OCI-LY3 (cell line): ENCODE measurements around the gene PARN.

Source experiments
- H2AFZ ChIP-seq: fragments of 200-600, 300-600 bp; shearing (Covaris generic); 2 replicates; pipeline ENCODE4 v1.6.0; 2014; ENCODE audit warnings: antibody characterized with exemption, low read depth, low read length
- H3K27ac ChIP-seq: fragments of 200-600, 300-600 bp; sonication (generic); 2 replicates; pipeline ENCODE4 v1.5.1; 2014; ENCODE audit warnings: mild to moderate bottlenecking, low read length, moderate library complexity, mixed read lengths
- H3K27me3 ChIP-seq: fragments of 200-600, 300-600 bp; sonication (generic); 2 replicates; pipeline ENCODE4 v1.6.1; 2014; ENCODE audit warnings: low read depth, low read length, mixed read lengths
- H3K36me3 ChIP-seq: fragments of 200-600, 300-600 bp; sonication (generic); replicated peaks from 2 replicates; pipeline ENCODE3; 2014; ENCODE audit warnings: low read depth, low read length, mixed read lengths
- H3K4me1 ChIP-seq: fragments of 300-600, 200-600 bp; sonication (generic); 2 replicates; pipeline ENCODE4 v1.6.1; 2014; ENCODE audit warnings: low read length, mixed read lengths
- H3K4me2 ChIP-seq: fragments of 200-600, 300-600 bp; sonication (generic); 2 replicates; pipeline ENCODE4 v1.6.1; 2014; ENCODE audit warnings: low read length, mixed read lengths
- H3K4me3 ChIP-seq: fragments of 300-600, 200-600 bp; sonication (generic); 2 replicates; pipeline ENCODE4 v1.5.1; 2014; ENCODE audit warnings: antibody characterized with exemption, mild to moderate bottlenecking, low read length, moderate library complexity
- H3K79me2 ChIP-seq: fragments of 300-600, 200-600 bp; shearing (Covaris generic); 2 replicates; pipeline ENCODE4 v1.6.1; 2014; ENCODE audit warnings: mild to moderate bottlenecking, low read length, mixed read lengths
- H3K9ac ChIP-seq: fragments of 300-600, 200-600 bp; shearing (Covaris generic); 2 replicates; pipeline ENCODE4 v1.6.0; 2014; ENCODE audit warnings: mild to moderate bottlenecking, low read length, moderate library complexity
- H3K9me3 ChIP-seq: fragments of 200-600, 300-600 bp; shearing (Covaris generic); 2 replicates; pipeline ENCODE4 v1.6.1; 2014; ENCODE audit warnings: low read length, mixed read lengths; ENCODE audit not compliant: insufficient read depth
- H4K20me1 ChIP-seq: fragments of 200-600, 300-600 bp; sonication (generic); 2 replicates; pipeline ENCODE4 v1.6.1; 2016; ENCODE audit warnings: low read length, mixed read lengths; ENCODE audit not compliant: insufficient read depth
- EZH2phosphoT487 ChIP-seq: fragments of 200-600 bp; shearing (Covaris generic); IDR thresholded peaks from 2 replicates; pipeline ENCODE4 v1.6.1; 2018; ENCODE audit warnings: antibody characterized with exemption, mixed run types, low read depth
- TF ChIP-seq, protein P1 (sequence below): fragments of 200-600, 300-600 bp; sonication (generic); IDR thresholded peaks from 2 replicates; pipeline ENCODE4 v1.5.1; 2014; ENCODE audit warnings: antibody characterized with exemption, low read length, low read depth

Gene PARN

DNA sequence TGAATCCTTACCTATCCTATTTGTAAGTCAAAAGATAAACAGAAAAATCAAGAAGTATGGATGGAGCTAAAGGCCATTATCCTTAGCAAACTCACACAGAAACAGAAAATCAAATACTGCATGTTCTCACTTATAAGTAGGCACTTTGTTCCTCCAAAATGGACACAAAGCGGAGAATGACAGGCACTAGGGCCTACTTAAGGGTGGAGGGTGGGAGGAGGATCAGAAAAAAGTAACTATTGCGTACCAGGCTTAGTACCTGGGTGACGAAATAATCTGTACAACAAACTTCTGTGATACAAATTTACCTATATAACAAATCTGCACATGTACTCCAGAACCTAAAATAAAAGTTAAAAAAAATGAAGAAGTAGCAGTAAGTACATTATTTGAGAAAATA is 164.3 kb downstream of the PARN start:
- TF ChIP-seq EZH2phosphoT487: no peak
- no peaks in the 10 kb centered on the region for H3K4me1 ChIP-seq
- H3K4me3 ChIP-seq: no peak overlapping the region
- H3K27ac ChIP-seq: no peak overlapping the region
- H2AFZ ChIP-seq: no peak overlapping the region
- no peaks in the 10 kb centered on the region for H3K79me2 ChIP-seq
- H3K27me3 ChIP-seq: no peaks in the 10 kb centered on the region
- peaks cover 4% of the 10 kb centered on the region; the same call in 1 of the 2 replicates for H3K9me3 ChIP-seq
- peaks cover 14% of the 10 kb centered on the region for H3K36me3 ChIP-seq
- no peak overlapping the region for H3K9ac ChIP-seq
- no peaks in the 10 kb centered on the region for H4K20me1 ChIP-seq
- no peak overlapping the region for H3K4me2 ChIP-seq

DNA sequence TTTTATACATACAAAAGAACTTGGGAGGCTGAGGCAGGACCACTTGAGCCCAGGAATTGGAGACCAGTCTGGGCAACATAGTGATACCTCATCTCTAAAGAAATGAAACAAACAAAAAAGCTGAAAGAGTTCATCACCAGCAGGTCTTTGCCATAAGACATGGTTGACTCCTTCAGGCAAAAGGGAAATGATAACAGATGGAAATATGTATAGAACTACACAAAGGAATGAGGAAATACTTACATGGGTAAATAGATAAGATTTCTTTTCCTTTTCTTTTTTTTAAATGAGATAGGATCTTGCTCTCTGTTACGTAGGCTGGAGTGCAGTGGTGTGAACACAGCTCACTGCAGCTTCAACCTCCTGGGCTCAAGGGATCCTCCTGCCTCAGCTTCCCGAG is 165.3 kb downstream of the PARN start:
- no peaks in the 10 kb centered on the region for H4K20me1 ChIP-seq
- no peak overlapping the region for H3K4me2 ChIP-seq
- TF ChIP-seq, protein P1, sequence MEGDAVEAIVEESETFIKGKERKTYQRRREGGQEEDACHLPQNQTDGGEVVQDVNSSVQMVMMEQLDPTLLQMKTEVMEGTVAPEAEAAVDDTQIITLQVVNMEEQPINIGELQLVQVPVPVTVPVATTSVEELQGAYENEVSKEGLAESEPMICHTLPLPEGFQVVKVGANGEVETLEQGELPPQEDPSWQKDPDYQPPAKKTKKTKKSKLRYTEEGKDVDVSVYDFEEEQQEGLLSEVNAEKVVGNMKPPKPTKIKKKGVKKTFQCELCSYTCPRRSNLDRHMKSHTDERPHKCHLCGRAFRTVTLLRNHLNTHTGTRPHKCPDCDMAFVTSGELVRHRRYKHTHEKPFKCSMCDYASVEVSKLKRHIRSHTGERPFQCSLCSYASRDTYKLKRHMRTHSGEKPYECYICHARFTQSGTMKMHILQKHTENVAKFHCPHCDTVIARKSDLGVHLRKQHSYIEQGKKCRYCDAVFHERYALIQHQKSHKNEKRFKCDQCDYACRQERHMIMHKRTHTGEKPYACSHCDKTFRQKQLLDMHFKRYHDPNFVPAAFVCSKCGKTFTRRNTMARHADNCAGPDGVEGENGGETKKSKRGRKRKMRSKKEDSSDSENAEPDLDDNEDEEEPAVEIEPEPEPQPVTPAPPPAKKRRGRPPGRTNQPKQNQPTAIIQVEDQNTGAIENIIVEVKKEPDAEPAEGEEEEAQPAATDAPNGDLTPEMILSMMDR: no peak
- TF ChIP-seq EZH2phosphoT487: no peak
- peaks cover 16% of the 10 kb centered on the region for H3K36me3 ChIP-seq
- no peak overlapping the region for H3K27ac ChIP-seq
- H3K9me3 ChIP-seq: peaks cover 4% of the 10 kb centered on the region; the same call in 1 of the 2 replicates
- no peak overlapping the region for H2AFZ ChIP-seq
- no peaks in the 10 kb centered on the region for H3K27me3 ChIP-seq
- H3K79me2 ChIP-seq: no peaks in the 10 kb centered on the region
- no peaks in the 10 kb centered on the region for H3K4me1 ChIP-seq
- no peak overlapping the region for H3K4me3 ChIP-seq
- H3K9ac ChIP-seq: no peak overlapping the region

DNA sequence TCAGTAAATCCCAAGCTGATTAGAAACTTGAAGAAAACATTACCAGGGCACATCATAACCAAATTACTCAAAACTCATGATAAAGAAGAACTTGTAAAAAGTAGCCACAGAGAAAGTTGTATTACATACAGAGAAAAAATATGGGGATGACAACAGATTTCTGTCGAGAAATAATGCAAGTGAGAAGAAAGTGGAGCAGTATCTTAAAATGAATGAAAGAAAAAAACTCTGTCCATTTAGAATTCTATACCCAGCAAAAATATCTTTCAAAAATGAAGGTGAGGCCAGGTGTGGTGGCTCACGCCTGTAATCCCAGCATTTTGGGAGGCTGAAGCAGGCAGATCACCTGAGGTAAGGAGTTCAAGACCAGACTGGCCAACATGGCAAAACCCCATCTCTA is 165.9 kb downstream of the PARN start:
- no peaks in the 10 kb centered on the region for H4K20me1 ChIP-seq
- no peak for TF ChIP-seq EZH2phosphoT487
- TF ChIP-seq, protein P1: no peak
- H3K9ac ChIP-seq: no peak overlapping the region

DNA sequence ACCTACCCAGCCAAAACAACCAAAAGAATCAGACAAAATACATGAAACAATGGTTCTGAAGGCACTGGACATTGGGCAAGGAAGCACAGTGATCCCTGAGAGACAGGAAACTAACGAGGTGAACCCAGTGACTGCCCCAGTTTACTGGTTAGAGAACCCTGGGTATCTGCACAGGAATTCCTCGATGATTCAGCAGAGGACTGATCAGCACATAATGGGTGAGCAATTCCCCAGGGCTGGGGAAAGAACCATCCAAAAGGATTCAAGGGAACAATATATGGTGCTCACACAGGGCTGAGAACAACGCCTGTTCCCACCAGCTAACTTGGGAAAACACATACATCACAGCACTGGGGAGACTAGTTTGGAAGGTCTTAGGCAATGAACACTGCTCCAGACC is 167.2 kb downstream of the PARN start:
- H4K20me1 ChIP-seq: no peaks in the 10 kb centered on the region
- no peak overlapping the region for H2AFZ ChIP-seq
- no peaks in the 10 kb centered on the region for H3K4me1 ChIP-seq
- H3K4me3 ChIP-seq: no peak overlapping the region
- TF ChIP-seq, protein P1: no peak
- no peak for TF ChIP-seq EZH2phosphoT487
- no peaks in the 10 kb centered on the region for H3K79me2 ChIP-seq
- H3K27me3 ChIP-seq: no peaks in the 10 kb centered on the region
- no peak overlapping the region for H3K9ac ChIP-seq
- H3K36me3 ChIP-seq: peaks cover 16% of the 10 kb centered on the region
- no peak overlapping the region for H3K4me2 ChIP-seq
- no peak overlapping the region for H3K27ac ChIP-seq
- H3K9me3 ChIP-seq: peaks cover 4% of the 10 kb centered on the region; the same call in 1 of the 2 replicates

More for the DNA sequence above, 165.9 kb downstream of the PARN start:
- Histone ChIP-seq H3K9me3 (peaks cover 4% of the 10 kb centered on the region; the same call in 1 of the 2 replicates), H3K27ac (no peak overlapping the region), H3K4me2 (no peak overlapping the region), H3K4me1 (no peaks in the 10 kb centered on the region), H3K27me3 (no peaks in the 10 kb centered on the region), H3K79me2 (no peaks in the 10 kb centered on the region), H2AFZ (no peak overlapping the region), H3K4me3 (no peak overlapping the region), H3K36me3 (peaks cover 16% of the 10 kb centered on the region)
